ENCODE results near the gene HOXC10. TPM values are rescaled to one million over a fixed set of nuclear protein-coding genes. Genes with fewer than 3 reads are reported as not detected.

Gene HOXC10
- total RNA-seq, 4 donors from 2014 or later = 1.3 to 12.4 (median 3.2) TPM; not detected in 1

DNA sequence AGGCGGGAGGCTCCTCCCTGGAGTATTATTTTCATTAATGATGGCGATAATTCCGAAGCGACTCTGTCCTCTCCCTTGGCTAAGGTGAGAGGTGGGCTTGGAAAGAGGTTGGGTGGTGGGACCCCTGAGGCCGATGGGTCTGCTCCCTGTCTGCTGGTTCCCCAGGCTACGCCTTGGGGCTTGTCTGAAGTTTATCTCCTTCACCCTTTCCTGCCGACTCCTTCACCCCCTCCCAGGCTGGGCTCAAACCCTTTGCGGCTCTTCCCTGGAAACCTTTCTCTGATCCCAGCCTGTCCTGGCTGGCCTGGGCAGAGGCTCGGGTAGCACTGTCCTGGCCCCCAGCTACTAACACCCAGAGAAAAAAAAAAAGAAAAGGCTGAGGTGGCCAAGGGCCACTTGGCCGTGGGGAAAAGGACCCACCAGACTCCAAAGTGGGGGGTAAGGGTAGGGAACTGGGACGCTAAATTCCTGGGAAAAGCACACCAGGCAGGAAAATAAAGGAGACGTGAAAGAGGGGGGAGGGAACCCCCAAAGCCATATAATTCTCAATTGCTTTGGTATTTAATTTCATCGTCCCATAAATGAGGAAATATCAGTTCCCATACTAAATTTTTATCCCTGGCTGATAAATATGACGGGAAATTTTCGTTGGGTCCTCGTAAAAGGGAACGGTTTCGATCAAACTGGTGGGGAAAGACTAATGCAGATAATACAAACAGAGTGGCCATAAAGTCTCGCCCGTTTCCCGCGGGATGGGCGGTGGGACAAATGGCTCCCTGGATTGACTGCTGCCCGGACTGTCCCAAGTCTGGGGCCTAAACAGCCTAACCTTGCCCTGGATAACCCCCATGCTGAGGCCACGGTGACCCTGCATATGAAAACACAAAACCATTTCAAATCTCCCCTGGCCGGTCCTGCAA is 2.0 kb upstream of the HOXC10 start:
- DNase-seq = no peak
- peaks cover 0 to 10% of the 10 kb centered on the region in 2 donors for H3K4me1 ChIP-seq
- H3K4me3 ChIP-seq = no peak overlapping the region
- intact Hi-C loops (cut with DNase I; ENCODE audit: low total_unique reads) = no loop called here
- H3K36me3 ChIP-seq = no peaks in the 10 kb centered on the region
- peaks cover 10 to 68% of the 10 kb centered on the region in 2 donors for H3K27me3 ChIP-seq
- no peak overlapping the region for H3K27ac ChIP-seq
- no peaks in the 10 kb centered on the region for H3K9me3 ChIP-seq
- TF ChIP-seq, protein P1, sequence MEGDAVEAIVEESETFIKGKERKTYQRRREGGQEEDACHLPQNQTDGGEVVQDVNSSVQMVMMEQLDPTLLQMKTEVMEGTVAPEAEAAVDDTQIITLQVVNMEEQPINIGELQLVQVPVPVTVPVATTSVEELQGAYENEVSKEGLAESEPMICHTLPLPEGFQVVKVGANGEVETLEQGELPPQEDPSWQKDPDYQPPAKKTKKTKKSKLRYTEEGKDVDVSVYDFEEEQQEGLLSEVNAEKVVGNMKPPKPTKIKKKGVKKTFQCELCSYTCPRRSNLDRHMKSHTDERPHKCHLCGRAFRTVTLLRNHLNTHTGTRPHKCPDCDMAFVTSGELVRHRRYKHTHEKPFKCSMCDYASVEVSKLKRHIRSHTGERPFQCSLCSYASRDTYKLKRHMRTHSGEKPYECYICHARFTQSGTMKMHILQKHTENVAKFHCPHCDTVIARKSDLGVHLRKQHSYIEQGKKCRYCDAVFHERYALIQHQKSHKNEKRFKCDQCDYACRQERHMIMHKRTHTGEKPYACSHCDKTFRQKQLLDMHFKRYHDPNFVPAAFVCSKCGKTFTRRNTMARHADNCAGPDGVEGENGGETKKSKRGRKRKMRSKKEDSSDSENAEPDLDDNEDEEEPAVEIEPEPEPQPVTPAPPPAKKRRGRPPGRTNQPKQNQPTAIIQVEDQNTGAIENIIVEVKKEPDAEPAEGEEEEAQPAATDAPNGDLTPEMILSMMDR (IDR thresholded peaks at IDR 0.05) = no peak

DNA sequence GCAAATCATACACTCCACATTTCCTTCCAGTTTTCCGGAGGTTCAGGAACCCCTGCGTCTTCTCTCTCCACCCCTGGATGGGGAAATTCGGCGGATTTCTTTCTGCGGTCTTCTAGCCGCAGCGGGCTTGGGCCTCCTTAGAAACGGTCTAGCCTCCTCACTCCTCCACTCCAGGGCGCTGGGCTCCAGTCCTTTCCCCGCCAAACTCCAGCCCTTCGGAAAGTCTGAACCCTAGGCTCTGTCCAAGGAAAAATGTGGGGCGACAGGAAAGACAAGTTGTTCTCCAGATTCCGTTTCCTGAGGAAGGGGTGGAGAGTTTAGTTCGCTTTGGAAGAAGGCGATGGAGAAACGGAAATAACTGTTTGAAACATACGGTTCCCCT is 1.4 kb upstream of the HOXC10 start:
- Histone ChIP-seq H3K36me3 (no peaks in the 10 kb centered on the region), H3K4me1 (peaks cover 0 to 10% of the 10 kb centered on the region in 2 donors), H3K4me3 (no peak overlapping the region), H3K9me3 (no peaks in the 10 kb centered on the region), H3K27ac (no peak overlapping the region), H3K27me3 (peaks cover 12 to 70% of the 10 kb centered on the region in 2 donors)
- no peak for DNase-seq
- TF ChIP-seq POLR2A (IDR thresholded peaks at IDR 0.05) = no peak
- TF ChIP-seq, protein P1 (IDR thresholded peaks at IDR 0.05) = no peak
- intact Hi-C loops (cut with DNase I; ENCODE audit: low total_unique reads) = no loop called here

DNA sequence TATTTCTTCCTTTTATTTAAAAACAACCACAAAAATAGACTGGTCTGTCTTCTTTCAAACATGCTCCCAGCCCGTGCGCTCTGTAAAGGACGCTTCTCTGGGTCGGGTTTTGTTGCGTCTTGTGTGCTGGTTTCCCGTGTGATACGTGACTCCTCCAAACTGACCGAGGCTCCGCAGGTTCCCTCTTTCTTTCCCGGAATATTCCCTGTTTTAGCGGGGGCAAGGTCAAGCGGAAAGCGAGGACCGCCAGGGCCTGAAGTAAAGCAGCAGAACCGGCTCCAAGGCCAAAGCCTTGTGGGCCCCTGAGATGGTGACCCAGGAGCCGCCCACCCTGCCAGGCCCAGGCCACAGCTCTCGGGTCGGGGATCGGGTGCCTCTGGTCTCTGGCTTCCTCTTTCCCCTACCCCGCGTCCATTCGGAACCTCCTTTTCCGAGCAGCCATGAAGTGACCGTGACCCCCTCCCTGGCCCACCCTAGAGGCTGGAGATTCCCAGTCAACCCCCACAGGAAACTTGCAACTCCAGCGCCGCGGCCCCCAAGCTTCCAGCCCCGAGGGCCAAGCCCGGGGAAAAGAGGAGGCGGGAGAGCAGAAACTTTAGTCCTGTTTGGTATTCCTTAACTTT is 885 bp upstream of the HOXC10 start:
- Histone ChIP-seq H3K27ac (no peak overlapping the region), H3K27me3 (peaks cover 12 to 70% of the 10 kb centered on the region in 2 donors)
- intact Hi-C loops (cut with DNase I; ENCODE audit: low total_unique reads) = no loop called here

DNA sequence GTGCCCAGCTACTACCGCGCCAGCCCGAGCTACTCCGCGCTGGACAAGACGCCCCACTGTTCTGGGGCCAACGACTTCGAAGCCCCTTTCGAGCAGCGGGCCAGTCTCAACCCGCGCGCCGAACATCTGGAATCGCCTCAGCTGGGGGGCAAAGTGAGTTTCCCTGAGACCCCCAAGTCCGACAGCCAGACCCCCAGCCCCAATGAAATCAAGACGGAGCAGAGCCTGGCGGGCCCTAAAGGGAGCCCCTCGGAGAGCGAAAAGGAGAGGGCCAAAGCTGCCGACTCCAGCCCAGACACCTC is 697 bp downstream of the HOXC10 start:
- peaks cover 0 to 13% of the 10 kb centered on the region in 2 donors for H3K4me1 ChIP-seq
- H3K27ac ChIP-seq = peak overlapping the region in 1 of 2 donors; percentile 27
- H3K4me3 ChIP-seq = peak overlapping the region in 1 of 2 donors; percentile 39
- H3K36me3 ChIP-seq = no peaks in the 10 kb centered on the region
- DNase-seq = no peak
- H3K9me3 ChIP-seq = no peaks in the 10 kb centered on the region
- TF ChIP-seq, protein P1 (IDR thresholded peaks at IDR 0.05) = no peak
- no peak for TF ChIP-seq POLR2A (IDR thresholded peaks at IDR 0.05)
- H3K27me3 ChIP-seq = peaks cover 12 to 84% of the 10 kb centered on the region in 2 donors
- intact Hi-C loops (cut with DNase I; ENCODE audit: low total_unique reads) = no loop called here

More for the DNA sequence above, 885 bp upstream of the HOXC10 start:
- DNase-seq = no peak
- no peaks in the 10 kb centered on the region for H3K36me3 ChIP-seq
- no peak overlapping the region for H3K4me3 ChIP-seq
- H3K4me1 ChIP-seq = peaks cover 0 to 10% of the 10 kb centered on the region in 2 donors
- no peaks in the 10 kb centered on the region for H3K9me3 ChIP-seq
- TF ChIP-seq, protein P1 (IDR thresholded peaks at IDR 0.05) = no peak
- TF ChIP-seq POLR2A (IDR thresholded peaks at IDR 0.05) = no peak
